22Rv1 (cell line): Measurements from ENCODE around the gene HOXD12.

ENCODE experiments used
- CTCF ChIP-seq: fragments of 450-650 bp; IDR thresholded peaks from 2 replicates; pipeline ENCODE4 v1.5.1; 2017; ENCODE audit warnings: mild to moderate bottlenecking
- ZFX ChIP-seq: fragments of 450-650 bp; IDR thresholded peaks from 2 replicates; pipeline ENCODE4 v1.6.1; 2017; ENCODE audit warnings: antibody characterized with exemption, borderline replicate concordance

GRCh38 chr2:176109192-176109901 is 9.8 kb downstream of the HOXD12 start:
- TF ChIP-seq CTCF (no peak), ZFX (no peak)
